Stimulated activated CD8-positive, alpha-beta memory T cell treated with anti-CD3 and anti-CD28 coated beads, Interleukin-4, amount 100 ng/mL, for 24 hours (primary cell): ENCODE measurements around the gene SORCS2.

Experiments used
- DNase-seq: peaks from one replicate; pipeline ENCODE4 v3.0.0-alpha.2; 2020; ENCODE audit warnings: low read depth

The SORCS2 gene

GRCh38 chr4:7415927-7416686, 223.8 kb downstream of the SORCS2 start:
- no peak for DNase-seq

- DNase-seq: no peak
These were observed 224.6 kb downstream of the SORCS2 start for GRCh38 chr4:7416745-7417432.

- no peak for DNase-seq
These were observed 225.3 kb downstream of the SORCS2 start for GRCh38 chr4:7417639-7418038.

GRCh38 chr4:7418131-7418943, 226.0 kb downstream of the SORCS2 start:
- DNase-seq: no peak

GRCh38 chr4:7419961-7420660, 227.8 kb downstream of the SORCS2 start:
- DNase-seq: no peak

GRCh38 chr4:7420661-7421040, 228.3 kb downstream of the SORCS2 start:
- no peak for DNase-seq

GRCh38 chr4:7421356-7422150, 229.2 kb downstream of the SORCS2 start:
- no peak for DNase-seq

GRCh38 chr4:7422151-7422897, 230.0 kb downstream of the SORCS2 start:
- DNase-seq: no peak

GRCh38 chr4:7422898-7423180, 230.5 kb downstream of the SORCS2 start:
- DNase-seq: no peak

GRCh38 chr4:7423391-7423790, 231.1 kb downstream of the SORCS2 start:
- no peak for DNase-seq

GRCh38 chr4:7423801-7424552, 231.6 kb downstream of the SORCS2 start:
- DNase-seq: no peak

- DNase-seq: no peak
These were observed 232.3 kb downstream of the SORCS2 start for GRCh38 chr4:7424553-7425111.

- DNase-seq: no peak
These were observed 232.8 kb downstream of the SORCS2 start for GRCh38 chr4:7425124-7425523.

- DNase-seq: no peak
These were observed 233.5 kb downstream of the SORCS2 start for GRCh38 chr4:7425591-7426468.

- no peak for DNase-seq
These were observed 234.3 kb downstream of the SORCS2 start for GRCh38 chr4:7426525-7427171.

- DNase-seq: no peak
These were observed 235.0 kb downstream of the SORCS2 start for GRCh38 chr4:7427361-7427760.

- no peak for DNase-seq
These were observed 235.5 kb downstream of the SORCS2 start for GRCh38 chr4:7427831-7428260.
